ENCODE results near the gene KYNU.
A peak's percentile ranks its signal among the peaks of the same experiment; 100 is the strongest.
"Not testable (repeated sequence)": the region's sequence is repeated elsewhere in the genome, so short reads cannot be mapped to it uniquely, and the experiment has no call there.

The KYNU gene

GRCh38 chr2:143030127-143030526, 152.7 kb downstream of the KYNU start:
- no peak overlapping the region for H3K4me3 ChIP-seq (ENCODE audit: low read depth, low read length)
- no peak for DNase-seq (ENCODE audit: low read depth)
- in situ Hi-C loops (cut with HindIII; ENCODE audit: low sequenced_read_pairs) = no loop called here
- TF ChIP-seq, protein P1, sequence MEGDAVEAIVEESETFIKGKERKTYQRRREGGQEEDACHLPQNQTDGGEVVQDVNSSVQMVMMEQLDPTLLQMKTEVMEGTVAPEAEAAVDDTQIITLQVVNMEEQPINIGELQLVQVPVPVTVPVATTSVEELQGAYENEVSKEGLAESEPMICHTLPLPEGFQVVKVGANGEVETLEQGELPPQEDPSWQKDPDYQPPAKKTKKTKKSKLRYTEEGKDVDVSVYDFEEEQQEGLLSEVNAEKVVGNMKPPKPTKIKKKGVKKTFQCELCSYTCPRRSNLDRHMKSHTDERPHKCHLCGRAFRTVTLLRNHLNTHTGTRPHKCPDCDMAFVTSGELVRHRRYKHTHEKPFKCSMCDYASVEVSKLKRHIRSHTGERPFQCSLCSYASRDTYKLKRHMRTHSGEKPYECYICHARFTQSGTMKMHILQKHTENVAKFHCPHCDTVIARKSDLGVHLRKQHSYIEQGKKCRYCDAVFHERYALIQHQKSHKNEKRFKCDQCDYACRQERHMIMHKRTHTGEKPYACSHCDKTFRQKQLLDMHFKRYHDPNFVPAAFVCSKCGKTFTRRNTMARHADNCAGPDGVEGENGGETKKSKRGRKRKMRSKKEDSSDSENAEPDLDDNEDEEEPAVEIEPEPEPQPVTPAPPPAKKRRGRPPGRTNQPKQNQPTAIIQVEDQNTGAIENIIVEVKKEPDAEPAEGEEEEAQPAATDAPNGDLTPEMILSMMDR (IDR thresholded peaks at IDR 0.05; ENCODE audit: low read depth, low read length, missing control alignments) = no peak

DNA sequence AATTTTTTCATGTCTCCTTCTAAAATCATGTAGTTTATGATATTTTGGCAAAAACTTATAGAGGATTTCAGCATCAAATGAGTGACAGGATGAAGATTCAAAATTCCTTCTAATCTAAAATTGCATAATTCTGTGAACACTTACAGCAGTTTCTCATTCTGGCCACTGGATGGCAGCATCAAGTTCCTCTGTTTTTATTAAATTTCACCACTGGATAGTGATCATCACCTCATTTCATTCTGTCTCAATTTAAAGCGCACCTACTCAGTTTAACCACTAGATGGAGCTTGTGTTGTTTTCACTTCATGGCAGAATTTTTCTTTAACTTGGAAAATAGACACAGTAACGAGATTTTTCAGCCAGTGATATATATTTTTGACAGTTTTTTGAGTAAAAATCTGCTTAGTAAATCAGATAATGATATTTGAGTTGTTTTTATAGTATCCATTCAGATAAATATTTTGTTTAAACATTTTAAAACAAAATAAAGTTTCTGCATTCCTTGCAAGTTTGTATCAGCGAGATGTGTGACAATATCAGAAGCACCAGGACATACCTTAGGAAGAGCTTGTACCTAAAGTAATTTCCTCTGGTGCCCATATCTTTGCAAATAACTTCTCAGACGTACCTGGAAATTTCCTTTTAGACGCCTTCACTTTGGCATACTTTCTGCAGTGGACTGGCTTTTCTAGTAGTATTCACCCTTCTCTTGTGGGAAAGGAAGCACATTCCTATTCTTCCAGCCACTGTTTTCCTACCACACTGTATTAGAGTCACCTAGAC, 157.0 kb downstream of the KYNU start:
- TF ChIP-seq, protein P1 (IDR thresholded peaks at IDR 0.05; ENCODE audit: low read depth, low read length, missing control alignments) = peak; percentile 92
- H3K4me3 ChIP-seq (ENCODE audit: low read depth, low read length) = no peak overlapping the region
- DNase-seq (ENCODE audit: low read depth) = peak; percentile 67
- in situ Hi-C loops (cut with HindIII; ENCODE audit: low sequenced_read_pairs) = no loop called here

DNA sequence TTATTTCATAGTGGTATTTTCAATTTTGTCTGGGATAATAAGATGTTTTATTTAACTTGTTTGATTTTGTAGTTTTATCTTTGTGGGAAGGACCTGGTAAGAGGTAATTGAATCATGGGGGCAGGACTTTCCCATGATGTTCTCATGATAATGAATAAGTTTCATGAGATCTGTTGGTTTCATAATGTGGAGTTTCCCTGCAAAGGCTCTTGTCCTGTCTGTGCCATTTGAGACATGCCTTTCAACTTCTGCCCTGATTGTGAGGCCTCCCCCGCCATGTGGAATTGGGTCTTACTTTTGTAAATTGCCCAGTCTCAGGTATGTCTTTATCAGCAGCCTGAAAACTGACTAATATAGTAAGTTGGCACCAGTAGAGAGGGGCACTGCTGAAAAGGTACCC, 174.0 kb downstream of the KYNU start:
- in situ Hi-C loops (cut with HindIII; ENCODE audit: low sequenced_read_pairs) = no loop called here
- DNase-seq (ENCODE audit: low read depth) = no peak
- TF ChIP-seq, protein P1 (IDR thresholded peaks at IDR 0.05; ENCODE audit: low read depth, low read length, missing control alignments) = no peak
- H3K4me3 ChIP-seq (ENCODE audit: low read depth, low read length) = no peak overlapping the region

- H3K4me3 ChIP-seq (ENCODE audit: low read depth, low read length); in situ Hi-C loops (cut with HindIII; ENCODE audit: low sequenced_read_pairs); DNase-seq (ENCODE audit: low read depth): not testable (repeated sequence)
Measured at GRCh38 chr2:143053437-143053836, 176.0 kb downstream of the KYNU start.

- in situ Hi-C loops (cut with HindIII; ENCODE audit: low sequenced_read_pairs) = no loop called here
- no peak overlapping the region for H3K4me3 ChIP-seq (ENCODE audit: low read depth, low read length)
- TF ChIP-seq, protein P1 (IDR thresholded peaks at IDR 0.05; ENCODE audit: low read depth, low read length, missing control alignments) = no peak
- no peak for DNase-seq (ENCODE audit: low read depth)
Measured at GRCh38 chr2:143056550-143056949, 179.1 kb downstream of the KYNU start.

- DNase-seq (ENCODE audit: low read depth) = peak; percentile 4
- TF ChIP-seq, protein P1 (IDR thresholded peaks at IDR 0.05; ENCODE audit: low read depth, low read length, missing control alignments) = no peak
Measured at GRCh38 chr2:143058851-143059250, 181.4 kb downstream of the KYNU start.

GRCh38 chr2:143063612-143064200, 186.2 kb downstream of the KYNU start:
- in situ Hi-C loops (cut with HindIII; ENCODE audit: low sequenced_read_pairs) = no loop called here
- TF ChIP-seq, protein P1 (IDR thresholded peaks at IDR 0.05; ENCODE audit: low read depth, low read length, missing control alignments) = no peak
- DNase-seq (ENCODE audit: low read depth) = no peak
- no peak overlapping the region for H3K4me3 ChIP-seq (ENCODE audit: low read depth, low read length)

More at GRCh38 chr2:143058851-143059250, 181.4 kb downstream of the KYNU start:
- in situ Hi-C loops (cut with HindIII; ENCODE audit: low sequenced_read_pairs) = no loop called here
- H3K4me3 ChIP-seq (ENCODE audit: low read depth, low read length) = no peak overlapping the region
